Calu3 (cell line): Measurements from ENCODE around the gene SCGN. TPM values are rescaled to one million over a fixed set of nuclear protein-coding genes. Genes with fewer than 3 reads are reported as not detected.

Experiments used
- BruUV-seq: library from RNA; stranded (reverse); fragments of 400-500 nt; replicated peaks from 2 replicates; lab custom pipeline; 2021; lab: Mats Ljungman, UMichigan
- CTCF ChIA-PET: fragments of 300-600 bp; sonication (Branson Sonifier 250); formaldehyde crosslinking; loops from one replicate; lab custom pipeline; 2022; ENCODE audit warnings: antibody characterized with exemption; lab: Charles Lee
- DNase-seq: peaks from one replicate; pipeline ENCODE4 v3.0.0; 2022
- H3K27ac Mint-ChIP-seq: one replicate; pipeline ENCODE4 v1.8.0; 2022; ENCODE audit warnings: mixed read lengths; ENCODE audit not compliant: unreplicated experiment
- H3K27me3 Mint-ChIP-seq: one replicate; pipeline ENCODE4 v1.8.0; 2022; ENCODE audit warnings: mixed read lengths; ENCODE audit not compliant: unreplicated experiment
- H3K36me3 Mint-ChIP-seq: one replicate; pipeline ENCODE4 v1.8.0; 2022; ENCODE audit warnings: mild to moderate bottlenecking, moderate library complexity, mixed read lengths; ENCODE audit not compliant: insufficient read depth, unreplicated experiment
- H3K4me1 Mint-ChIP-seq: one replicate; pipeline ENCODE4 v1.8.0; 2022; ENCODE audit warnings: mild to moderate bottlenecking, low read depth, mixed read lengths; ENCODE audit not compliant: unreplicated experiment
- H3K4me3 Mint-ChIP-seq: one replicate; pipeline ENCODE4 v1.8.0; 2022; ENCODE audit warnings: mild to moderate bottlenecking, low read depth, moderate library complexity, mixed read lengths; ENCODE audit not compliant: unreplicated experiment
- H3K9me3 Mint-ChIP-seq: one replicate; pipeline ENCODE4 v1.8.0; 2022; ENCODE audit warnings: low read depth, mixed read lengths; ENCODE audit not compliant: unreplicated experiment
- CTCF ChIP-seq: fragments of 200-600 bp; IDR thresholded peaks from one replicate; pipeline ENCODE4 v1.8.0; 2022; ENCODE audit warnings: antibody characterized with exemption; ENCODE audit not compliant: unreplicated experiment
- intact Hi-C: fragments of 100-400 bp; cut with micrococcal nuclease; formaldehyde crosslinking; loops from one replicate; pipeline ENCODE4 v1.10.0; 2022; ENCODE audit not compliant: unreplicated experiment
- total RNA-seq: library from RNA; stranded (reverse); gene quantifications from 2 replicates; pipeline ENCODE4 v1.2.3, GENCODE V29; 2022

Gene SCGN
- total RNA-seq, 1 experiment from 2014 or later: 3.5 TPM

DNA sequence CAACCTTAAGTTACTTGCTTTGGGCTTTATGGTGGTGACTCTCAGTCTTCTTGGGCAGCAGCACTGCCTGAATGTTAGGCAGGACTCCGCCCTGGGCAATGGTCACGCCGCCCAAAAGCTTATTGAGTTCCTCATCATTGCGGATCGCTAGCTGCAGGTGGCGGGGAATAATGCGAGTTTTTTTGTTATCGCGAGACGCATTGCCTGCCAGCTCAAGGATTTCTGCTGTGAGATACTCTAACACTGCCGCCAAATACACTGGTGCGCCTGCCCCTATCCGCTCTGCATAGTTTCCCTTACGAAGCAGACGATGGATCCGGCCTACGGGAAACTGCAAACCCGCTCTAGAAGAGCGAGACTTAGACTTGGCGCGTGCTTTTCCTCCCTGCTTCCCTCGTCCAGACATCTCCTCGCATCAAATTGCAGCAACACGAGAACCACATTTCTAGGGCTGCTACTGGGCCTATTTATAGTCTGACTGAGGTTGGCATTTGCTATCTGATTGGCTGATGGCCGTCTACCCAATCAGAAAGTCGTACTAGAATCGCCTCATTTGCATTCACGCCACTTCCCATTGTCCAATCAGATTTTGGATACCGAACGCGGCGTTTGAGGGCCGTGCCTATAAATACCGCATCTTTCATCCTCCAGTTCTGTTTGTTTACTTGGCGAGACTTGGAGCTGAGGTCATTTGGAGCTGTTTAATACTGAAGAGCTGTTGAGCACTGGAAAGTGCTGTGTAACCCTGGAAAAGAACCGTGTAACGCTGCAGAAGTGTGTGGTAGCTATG lies 74.3 kb downstream of the SCGN start:
- Mint-ChIP-seq H3K9me3 (no peaks in the 10 kb centered on the region), H3K27me3 (no peaks in the 10 kb centered on the region), H3K27ac (no peak overlapping the region), H3K4me3 (no peak overlapping the region), H3K4me1 (no peaks in the 10 kb centered on the region), H3K36me3 (no peaks in the 10 kb centered on the region)
- no peak for DNase-seq
- no peak for TF ChIP-seq CTCF
- intact Hi-C loops: no loop called here
- CTCF ChIA-PET: interaction anchor here (0.6 to 0.8 kb wide), 2 partner anchors 89 to 1104 kb away, joined by 4 to 6 read pairs; no protein-coding TSS in a partner anchor
- no TSS peak for BruUV-seq

- no peaks in the 10 kb centered on the region for H3K9me3 Mint-ChIP-seq
- TF ChIP-seq CTCF: no peak
- H3K27me3 Mint-ChIP-seq: no peaks in the 10 kb centered on the region
- intact Hi-C loops: no loop called here
- no peaks in the 10 kb centered on the region for H3K4me1 Mint-ChIP-seq
- H3K4me3 Mint-ChIP-seq: no peak overlapping the region
- no TSS peak for BruUV-seq
- CTCF ChIA-PET: interaction anchor here (0.7 to 0.8 kb wide), 2 partner anchors 90 to 667 kb away, joined by 4 to 5 read pairs; no protein-coding TSS in a partner anchor
- no peaks in the 10 kb centered on the region for H3K36me3 Mint-ChIP-seq
- no peak for DNase-seq
- no peak overlapping the region for H3K27ac Mint-ChIP-seq
Measured at GRCh38 chr6:25727028-25727427, 75.0 kb downstream of the SCGN start.

GRCh38 chr6:25730907-25731306 lies 78.9 kb downstream of the SCGN start:
- no peak for DNase-seq
- Mint-ChIP-seq H3K36me3 (no peaks in the 10 kb centered on the region), H3K9me3 (peaks cover 3% of the 10 kb centered on the region), H3K27ac (no peak overlapping the region), H3K4me3 (no peak overlapping the region), H3K4me1 (no peaks in the 10 kb centered on the region), H3K27me3 (no peaks in the 10 kb centered on the region)
- intact Hi-C loops: no loop called here
- CTCF ChIA-PET: interaction anchor here (0.6 kb wide), 1 partner anchor 77 kb away, joined by 3 read pairs; no protein-coding TSS in a partner anchor
- no TSS peak for BruUV-seq
- TF ChIP-seq CTCF: no peak

DNA sequence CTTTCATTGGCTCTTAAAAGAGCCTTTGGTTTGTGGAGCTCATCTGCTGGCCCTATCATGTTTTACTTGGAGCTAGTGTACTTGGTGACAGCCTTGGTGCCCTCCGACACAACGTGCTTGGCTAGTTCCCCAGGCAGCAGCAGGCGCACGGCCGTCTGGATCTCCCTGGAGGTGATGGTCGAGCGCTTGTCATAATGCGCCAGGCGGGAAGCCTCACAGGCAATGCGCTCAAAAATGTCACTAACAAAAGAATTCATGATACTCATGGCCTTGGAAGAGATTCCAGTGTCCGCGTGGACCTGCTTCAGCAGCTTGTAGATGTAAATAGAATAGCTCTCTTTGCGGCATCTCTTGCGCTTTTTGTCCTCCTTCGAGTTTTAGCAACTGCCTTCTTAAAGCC lies 79.7 kb downstream of the SCGN start:
- Mint-ChIP-seq H3K9me3 (peaks cover 3% of the 10 kb centered on the region), H3K27ac (no peak overlapping the region), H3K4me3 (no peak overlapping the region), H3K4me1 (no peaks in the 10 kb centered on the region), H3K36me3 (no peaks in the 10 kb centered on the region), H3K27me3 (no peaks in the 10 kb centered on the region)
- BruUV-seq: no TSS peak
- no peak for DNase-seq
- TF ChIP-seq CTCF: no peak
- CTCF ChIA-PET: no interaction called here
- intact Hi-C loops: no loop called here
